Ramos (cell line): ENCODE measurements around the gene GPRC5D.

Experiments
- in situ Hi-C: fragments of 300-500 bp; cut with MboI; formaldehyde crosslinking; loops from one replicate; pipeline ENCODE4 v1.14.3; 2022; ENCODE audit warnings: low sequenced_read_pairs; ENCODE audit not compliant: unreplicated experiment

Gene GPRC5D

GRCh38 chr12:12915656-12916055 lies 36.3 kb downstream of the GPRC5D start:
- in situ Hi-C loops: loop anchor here (10.0 kb wide), 1 partner anchor 179 kb away; no protein-coding TSS in a partner anchor

- in situ Hi-C loops: loop anchor here (10.0 kb wide), 1 partner anchor 182 kb away; no protein-coding TSS in a partner anchor
Measured at GRCh38 chr12:12912711-12913110, 39.3 kb downstream of the GPRC5D start.

- in situ Hi-C loops: loop anchor here (5.0 to 10.0 kb wide), 2 partner anchors 185 to 302 kb away; no protein-coding TSS in a partner anchor
Measured at GRCh38 chr12:12909995-12910420, 42.0 kb downstream of the GPRC5D start.

GRCh38 chr12:12909228-12909994 lies 42.6 kb downstream of the GPRC5D start:
- in situ Hi-C loops: loop anchor here (5.0 kb wide), 1 partner anchor 303 kb away; no protein-coding TSS in a partner anchor

- in situ Hi-C loops: loop anchor here (5.0 kb wide), 1 partner anchor 304 kb away; no protein-coding TSS in a partner anchor
Measured at GRCh38 chr12:12908711-12909110, 43.3 kb downstream of the GPRC5D start.

- in situ Hi-C loops: loop anchor here (5.0 kb wide), 1 partner anchor 304 kb away; no protein-coding TSS in a partner anchor
Measured at GRCh38 chr12:12908252-12908651, 43.7 kb downstream of the GPRC5D start.

- in situ Hi-C loops: loop anchor here (5.0 kb wide), 1 partner anchor 305 kb away; no protein-coding TSS in a partner anchor
Measured at GRCh38 chr12:12907552-12907951, 44.4 kb downstream of the GPRC5D start.

GRCh38 chr12:12903642-12904609 lies 48.0 kb downstream of the GPRC5D start:
- in situ Hi-C loops: no loop called here

- in situ Hi-C loops: no loop called here
Measured at GRCh38 chr12:12902036-12902435, 49.9 kb downstream of the GPRC5D start.

GRCh38 chr12:12901158-12901791 lies 50.7 kb downstream of the GPRC5D start:
- in situ Hi-C loops: no loop called here

- in situ Hi-C loops: no loop called here
Measured at GRCh38 chr12:12900786-12901157, 51.2 kb downstream of the GPRC5D start.

- in situ Hi-C loops: no loop called here
Measured at GRCh38 chr12:12899530-12900380, 52.2 kb downstream of the GPRC5D start.

- in situ Hi-C loops: no loop called here
Measured at GRCh38 chr12:12898911-12899511, 53.0 kb downstream of the GPRC5D start.

GRCh38 chr12:12898136-12898717 lies 53.7 kb downstream of the GPRC5D start:
- in situ Hi-C loops: no loop called here

- in situ Hi-C loops: no loop called here
Measured at GRCh38 chr12:12897302-12897701, 54.7 kb downstream of the GPRC5D start.

GRCh38 chr12:12896260-12896659 lies 55.7 kb downstream of the GPRC5D start:
- in situ Hi-C loops: no loop called here

GRCh38 chr12:12893438-12893837 lies 58.5 kb downstream of the GPRC5D start:
- in situ Hi-C loops: no loop called here

GRCh38 chr12:12892681-12893141 lies 59.3 kb downstream of the GPRC5D start:
- in situ Hi-C loops: no loop called here
